Measurements from ENCODE around the gene PRRG1. TPM values are rescaled to one million over a fixed set of nuclear protein-coding genes. Genes with fewer than 3 reads are reported as not detected.
"Not testable (repeated sequence)": the region's sequence is repeated elsewhere in the genome, so short reads cannot be mapped to it uniquely, and the experiment has no call there.

PRRG1 gene
- 14.8 and 19.8 TPM in 2 replicates for total RNA-seq

DNA sequence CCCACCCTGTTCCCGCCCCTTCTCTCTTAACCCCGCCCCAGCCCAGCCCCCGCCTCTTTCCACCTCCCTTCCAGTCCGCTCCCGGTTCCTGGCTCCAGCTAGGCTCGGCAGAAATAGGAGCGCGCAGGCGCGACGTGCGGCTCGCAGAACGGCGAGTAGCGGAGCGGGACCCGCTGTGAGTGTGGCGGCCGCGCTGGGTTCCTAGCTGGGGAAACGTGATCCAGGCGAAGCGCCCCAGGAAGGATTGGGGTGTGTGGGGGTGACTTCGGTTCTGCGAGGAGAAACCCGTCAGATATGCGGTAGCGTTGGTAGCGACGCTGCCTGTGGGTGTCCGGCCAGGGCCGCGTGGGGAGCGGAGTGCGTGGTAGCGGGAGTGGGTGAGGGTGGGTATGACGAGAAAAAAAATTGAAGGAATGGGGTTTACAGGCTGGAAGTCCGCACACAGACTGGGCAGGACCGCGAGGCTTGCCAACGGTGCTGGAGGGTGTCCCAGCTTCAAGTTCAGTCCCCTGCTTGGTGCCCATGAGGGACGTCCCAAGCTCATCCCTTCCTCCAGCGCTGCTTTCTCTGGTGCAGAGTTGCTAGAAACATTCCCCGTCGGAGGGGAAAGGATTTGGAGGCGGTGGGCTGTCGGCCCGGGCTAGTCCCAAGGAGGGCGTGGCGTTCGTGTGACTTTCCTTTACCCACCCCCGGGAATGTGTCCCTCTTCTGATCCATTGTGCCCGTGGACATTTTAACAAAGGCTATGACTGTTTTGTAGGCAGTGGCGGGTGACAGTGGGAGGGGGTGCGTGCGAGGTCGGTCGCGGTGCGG, at the start of gene PRRG1:
Gene PRRG1 (plus strand): TSS at position 144 of the 813 bp plus-strand sequence. CDS start 56,886 bp downstream, outside the sequence.
- peak; percentile 82 to 89 for DNase-seq (ENCODE audit: low read depth in 2 of 2)

DNA sequence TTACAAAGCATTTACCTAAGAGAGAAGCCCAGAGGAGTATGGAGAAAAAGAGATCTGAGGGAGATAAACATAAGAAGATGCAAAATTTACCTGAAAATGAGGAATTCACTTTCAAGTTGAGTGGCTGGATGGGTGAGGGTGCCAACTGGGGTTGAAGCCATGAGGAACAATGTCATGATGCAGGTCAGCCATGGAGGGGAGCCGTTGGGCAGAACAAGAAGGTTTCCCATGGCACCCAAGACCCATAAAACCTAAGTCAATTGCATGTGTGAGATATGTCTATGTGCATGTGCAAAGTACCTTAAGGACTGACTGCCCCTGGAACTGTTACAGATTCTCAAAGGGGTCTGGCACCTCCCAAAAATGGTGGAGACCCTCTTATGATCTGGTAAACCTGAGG, 46.6 kb upstream of the PRRG1 start:
- DNase-seq (ENCODE audit: low read depth in 2 of 2) = peak; percentile 36 to 64

DNA sequence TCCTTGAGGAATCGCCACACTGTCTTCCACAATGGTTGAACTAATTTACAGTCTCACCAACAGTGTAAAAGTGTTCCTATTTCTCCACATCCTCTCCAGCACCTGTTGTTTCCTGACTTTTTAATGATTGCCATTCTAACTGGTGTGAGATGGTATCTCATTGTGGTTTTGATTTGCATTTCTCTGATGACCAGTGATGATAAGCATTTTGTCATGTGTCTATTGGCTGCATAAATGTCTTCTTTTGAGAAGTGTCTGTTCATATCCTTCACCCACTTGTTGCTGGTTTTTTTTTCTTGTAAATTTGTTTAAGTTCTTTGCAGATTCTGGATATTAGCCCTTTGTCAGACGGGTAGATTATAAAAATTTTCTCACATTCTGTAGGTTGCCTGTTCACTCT, 43.9 kb upstream of the PRRG1 start:
- not testable (repeated sequence) for DNase-seq (ENCODE audit: low read depth in 2 of 2)

- peak in 1 of 2 donors; percentile 6 for DNase-seq (ENCODE audit: low read depth in 2 of 2)
Observed at GRCh38 chrX:37314531-37314930, 34.6 kb upstream of the PRRG1 start.

DNA sequence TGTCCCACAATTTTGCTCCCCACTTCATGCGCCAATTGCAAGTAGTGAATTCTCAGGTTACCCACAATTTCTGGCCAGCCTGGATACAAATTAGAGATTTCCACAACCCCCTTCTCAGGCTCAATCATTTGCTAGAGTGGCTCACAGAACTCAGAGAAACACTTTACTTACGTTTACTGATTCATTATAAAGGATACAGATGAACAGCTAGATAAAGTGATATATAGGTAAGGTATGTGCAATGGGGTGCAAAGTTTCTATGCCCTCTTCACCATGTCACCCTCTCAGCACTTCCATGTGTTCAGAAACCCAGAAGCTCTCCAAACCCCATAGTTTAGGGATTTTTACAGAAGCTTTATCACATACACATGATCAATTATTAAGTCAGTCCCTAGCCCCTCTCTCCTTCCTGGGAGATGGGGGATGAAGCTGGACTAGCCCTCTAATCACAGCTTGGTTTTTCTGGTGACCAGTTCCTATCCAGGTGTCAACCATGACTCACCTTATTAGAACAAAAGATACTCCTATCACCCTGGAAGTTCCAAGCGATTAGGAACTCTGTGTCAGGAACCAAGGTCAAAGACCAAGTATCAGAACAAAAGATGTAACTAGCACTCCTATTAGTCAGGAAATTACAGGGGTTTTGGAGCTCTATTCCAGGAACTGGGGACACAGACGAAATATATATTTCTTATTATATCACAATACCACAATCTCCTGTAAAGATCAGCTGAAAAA, 33.5 kb upstream of the PRRG1 start:
- DNase-seq (ENCODE audit: low read depth in 2 of 2) = peak; percentile 24 to 31

- DNase-seq (ENCODE audit: low read depth in 2 of 2) = no peak
Observed at GRCh38 chrX:37320541-37321203, 28.5 kb upstream of the PRRG1 start.

DNA sequence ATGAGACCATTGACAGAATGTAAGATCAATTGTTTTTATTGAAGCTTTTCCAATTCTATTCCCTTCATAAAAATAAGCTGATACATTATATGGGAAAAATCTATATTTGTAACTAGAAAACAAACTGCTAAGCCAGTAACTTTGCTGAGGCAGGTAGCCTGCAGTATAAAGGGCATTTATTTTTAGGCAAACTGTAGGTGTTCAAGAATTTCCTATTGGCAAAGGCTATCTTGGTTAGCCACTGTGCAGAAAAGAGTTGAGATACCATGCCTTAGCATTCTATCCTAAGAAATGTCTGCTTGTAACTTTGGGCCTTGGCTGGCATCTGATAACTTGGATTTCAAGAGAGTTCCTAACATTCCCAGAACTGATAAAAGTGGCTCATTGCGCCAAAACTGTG, 18.5 kb upstream of the PRRG1 start:
- DNase-seq (ENCODE audit: low read depth in 2 of 2) = no peak

- DNase-seq (ENCODE audit: low read depth in 2 of 2) = no peak
Observed at GRCh38 chrX:37331546-37331945, 17.6 kb upstream of the PRRG1 start.

DNA sequence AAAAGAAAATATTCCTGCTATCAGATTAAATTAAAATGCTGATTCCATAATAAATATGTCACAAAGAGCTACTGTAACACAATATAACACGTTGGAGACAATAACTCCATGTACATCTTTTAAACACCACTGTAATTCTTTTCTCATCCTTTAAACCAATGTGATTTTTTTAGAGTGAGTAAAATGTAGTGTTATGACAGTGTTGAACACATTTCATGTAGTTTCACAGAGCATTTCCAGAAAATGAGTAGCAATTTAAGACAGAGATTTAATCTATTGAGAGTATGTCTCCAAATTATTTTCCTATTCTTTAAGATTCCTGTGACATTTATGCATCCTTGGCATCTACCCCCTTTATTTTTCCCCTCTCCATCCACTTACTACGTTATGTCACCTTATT, 17.1 kb upstream of the PRRG1 start:
- no peak for DNase-seq (ENCODE audit: low read depth in 2 of 2)

- DNase-seq (ENCODE audit: low read depth in 2 of 2) = no peak
Observed at GRCh38 chrX:37332987-37333658, 16.0 kb upstream of the PRRG1 start.

- DNase-seq (ENCODE audit: low read depth in 2 of 2) = peak; percentile 5 to 40
Observed at GRCh38 chrX:37347420-37347819, 1.7 kb upstream of the PRRG1 start.

- peak in 1 of 2 donors; percentile 1 for DNase-seq (ENCODE audit: low read depth in 2 of 2)
Observed at GRCh38 chrX:37348231-37348970, 763 bp upstream of the PRRG1 start.

- no peak for DNase-seq (ENCODE audit: low read depth in 2 of 2)
Observed at GRCh38 chrX:37348971-37349220, 268 bp upstream of the PRRG1 start.

DNA sequence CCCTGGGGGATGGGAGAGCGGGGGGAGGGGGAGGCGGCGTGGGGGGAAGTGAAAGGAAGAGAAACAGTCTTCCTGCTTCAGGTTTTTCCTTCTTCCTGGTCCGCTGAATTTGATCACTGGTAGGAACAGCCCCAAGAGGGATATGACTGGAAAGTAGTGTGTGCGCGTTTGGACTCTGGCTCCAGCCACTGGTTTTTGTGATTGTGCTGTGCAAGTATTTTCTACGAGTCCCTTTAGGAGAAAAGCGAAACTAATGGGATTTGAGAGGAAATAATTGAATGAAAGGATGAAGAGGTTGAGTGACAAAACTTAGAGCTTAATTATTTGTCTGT, 836 bp downstream of the PRRG1 start:
- peak; percentile 41 to 52 for DNase-seq (ENCODE audit: low read depth in 2 of 2)

- no peak for DNase-seq (ENCODE audit: low read depth in 2 of 2)
Observed at GRCh38 chrX:37353646-37354045, 4.5 kb downstream of the PRRG1 start.

DNA sequence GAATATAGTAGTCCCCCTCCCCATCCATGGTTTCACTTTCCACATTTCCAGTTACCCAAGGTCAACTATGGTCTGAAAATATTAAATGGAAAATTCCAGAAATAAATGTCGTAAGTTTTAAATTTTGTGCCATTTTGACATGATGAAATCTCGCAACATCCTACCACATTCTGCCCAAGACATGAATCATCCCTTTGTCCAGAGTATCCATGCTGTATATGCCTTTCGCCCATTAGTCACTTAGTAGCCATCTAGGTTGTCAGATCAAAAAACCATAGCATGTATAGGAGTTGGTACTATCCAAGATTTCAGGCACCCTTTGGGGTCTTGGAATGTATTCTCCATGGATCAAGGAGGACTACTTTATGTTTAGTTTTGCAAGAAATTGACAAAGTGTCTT, 8.3 kb downstream of the PRRG1 start:
- DNase-seq (ENCODE audit: low read depth in 2 of 2) = no peak

DNA sequence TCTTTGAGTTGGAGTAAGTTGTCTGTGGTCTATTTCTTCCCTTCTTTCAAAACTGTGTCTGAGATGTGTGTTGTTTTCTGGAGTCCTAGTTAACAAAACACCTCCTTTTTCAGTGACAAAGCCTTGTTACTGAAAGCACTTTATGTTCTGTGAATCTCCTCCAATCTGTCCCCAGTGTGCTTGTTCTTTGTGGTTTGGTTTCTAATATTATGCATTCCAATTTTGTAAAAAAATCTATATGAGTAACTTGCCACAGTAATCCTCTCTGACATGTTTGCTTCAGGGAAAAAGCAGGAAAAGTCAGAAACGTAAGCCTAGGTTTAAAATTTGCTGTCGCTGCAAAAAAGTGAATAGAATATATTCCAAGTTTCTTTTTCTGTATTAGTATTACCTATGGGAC, 12.4 kb downstream of the PRRG1 start:
- no peak for DNase-seq (ENCODE audit: low read depth in 2 of 2)

DNA sequence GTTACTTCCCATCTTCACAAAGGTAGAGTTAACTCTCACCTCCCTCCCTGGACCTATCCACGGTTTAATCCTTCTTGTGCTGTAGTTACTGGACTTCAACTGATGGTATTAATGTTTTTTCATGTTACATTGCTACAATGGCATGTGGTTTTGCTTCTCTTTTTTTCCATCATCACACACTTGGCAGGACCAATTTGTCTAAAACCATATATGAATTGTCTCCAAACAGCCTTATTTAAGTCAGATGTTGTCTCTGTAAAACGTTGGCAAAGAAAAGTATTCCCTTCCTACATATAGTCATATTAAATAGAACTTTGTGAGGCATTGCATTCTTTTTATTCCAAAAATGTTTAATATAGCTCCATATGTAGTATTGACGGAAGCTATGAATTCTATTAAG, 15.5 kb downstream of the PRRG1 start:
- DNase-seq (ENCODE audit: low read depth in 2 of 2) = no peak

DNA sequence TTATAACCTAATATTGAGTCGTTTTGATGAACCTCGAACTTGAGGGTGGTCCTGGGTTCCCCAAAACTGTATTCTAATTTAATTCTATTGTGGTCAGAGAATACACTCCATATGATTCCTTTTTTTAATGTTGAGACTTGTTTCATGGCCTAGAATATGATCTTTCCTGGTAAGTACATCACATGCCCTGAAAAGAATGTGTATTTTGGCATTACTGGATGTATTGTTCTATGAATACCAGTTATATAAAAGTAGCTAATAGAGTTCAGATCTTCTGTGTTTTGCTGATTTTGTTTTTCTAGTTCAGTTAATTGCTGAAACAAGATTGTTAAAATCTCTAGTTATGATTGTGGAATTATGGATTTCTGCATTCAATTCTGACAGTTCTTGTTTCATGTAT, 18.8 kb downstream of the PRRG1 start:
- peak in 1 of 2 donors; percentile 51 for DNase-seq (ENCODE audit: low read depth in 2 of 2)

GRCh38 chrX:37370499-37371141, 21.5 kb downstream of the PRRG1 start:
- DNase-seq (ENCODE audit: low read depth in 2 of 2) = peak in 1 of 2 donors; percentile 1

GRCh38 chrX:37371578-37371991, 22.4 kb downstream of the PRRG1 start:
- DNase-seq (ENCODE audit: low read depth in 2 of 2) = no peak

Measured in lung microvascular endothelial cell (primary cell).